Activated T-helper 9 cell treated with anti-CD3 and anti-CD28 coated beads, Interleukin-2, amount 50 U/mL, for 16 hours (primary cell): Measurements from ENCODE around the gene CDC42BPA.
"Not testable (repeated sequence)": the region's sequence is repeated elsewhere in the genome, so short reads cannot be mapped to it uniquely, and the experiment has no call there.

Experiments used
- DNase-seq: peaks from one replicate; pipeline ENCODE4 v3.0.0-alpha.2; 2020; ENCODE audit warnings: low read depth

CDC42BPA gene

GRCh38 chr1:227255086-227255732 lies 63.1 kb downstream of the CDC42BPA start:
- DNase-seq, result no peak

- no peak for DNase-seq
These were observed 65.2 kb downstream of the CDC42BPA start for GRCh38 chr1:227253065-227253464.

- no peak for DNase-seq
These were observed 72.5 kb downstream of the CDC42BPA start for GRCh38 chr1:227245613-227246320.

GRCh38 chr1:227244339-227245118 lies 73.8 kb downstream of the CDC42BPA start:
- no peak for DNase-seq

GRCh38 chr1:227242811-227243682 lies 75.2 kb downstream of the CDC42BPA start:
- no peak for DNase-seq

- DNase-seq, result no peak
These were observed 77.3 kb downstream of the CDC42BPA start for GRCh38 chr1:227240983-227241382.

GRCh38 chr1:227234998-227235405 lies 83.3 kb downstream of the CDC42BPA start:
- DNase-seq, result no peak

- DNase-seq, result not testable (repeated sequence)
These were observed 87.2 kb downstream of the CDC42BPA start for GRCh38 chr1:227231128-227231527.

- DNase-seq, result no peak
These were observed 90.1 kb downstream of the CDC42BPA start for GRCh38 chr1:227228201-227228600.

- no peak for DNase-seq
These were observed 90.5 kb downstream of the CDC42BPA start for GRCh38 chr1:227227761-227228160.

- DNase-seq, result no peak
These were observed 92.5 kb downstream of the CDC42BPA start for GRCh38 chr1:227225715-227226346.

GRCh38 chr1:227223171-227223806 lies 95.0 kb downstream of the CDC42BPA start:
- no peak for DNase-seq

GRCh38 chr1:227219715-227220292 lies 98.5 kb downstream of the CDC42BPA start:
- no peak for DNase-seq

- no peak for DNase-seq
These were observed 99.3 kb downstream of the CDC42BPA start for GRCh38 chr1:227218870-227219573.

- no peak for DNase-seq
These were observed 102.3 kb downstream of the CDC42BPA start for GRCh38 chr1:227215863-227216510.

GRCh38 chr1:227214207-227214606 lies 104.1 kb downstream of the CDC42BPA start:
- DNase-seq, result no peak

GRCh38 chr1:227213426-227213825 lies 104.9 kb downstream of the CDC42BPA start:
- no peak for DNase-seq

- no peak for DNase-seq
These were observed 106.1 kb downstream of the CDC42BPA start for GRCh38 chr1:227212164-227212563.

GRCh38 chr1:227210604-227211003 lies 107.7 kb downstream of the CDC42BPA start:
- DNase-seq, result no peak
